GM13977 (cell line): ENCODE measurements around the gene ADAMTSL3.

Experiments
- DNase-seq: peaks from one replicate; pipeline ENCODE4 v3.0.0; 2012; ENCODE audit warnings: low spot score
- CTCF ChIP-seq: IDR thresholded peaks from 2 replicates; pipeline ENCODE4 v1.5.1; 2012; ENCODE audit warnings: mild to moderate bottlenecking, control low read depth; ENCODE audit not compliant: insufficient read depth; ENCODE audit errors: extremely low read depth, missing control alignments
- in situ Hi-C: fragments of 300-500 bp; cut with MboI; formaldehyde crosslinking; loops from one replicate; pipeline ENCODE4 v1.12.0; 2022; ENCODE audit warnings: low sequenced_read_pairs, low pct_unique_long_range_greater_than_20kb, mixed read lengths, inconsistent platforms; ENCODE audit not compliant: unreplicated experiment

The ADAMTSL3 gene

GRCh38 chr15:83873966-83874365, 220.0 kb downstream of the ADAMTSL3 start:
- TF ChIP-seq CTCF, result no peak
- DNase-seq, result no peak
- in situ Hi-C loops, result no loop called here

GRCh38 chr15:83880529-83880928, 226.6 kb downstream of the ADAMTSL3 start:
- in situ Hi-C loops, result no loop called here
- TF ChIP-seq CTCF, result no peak
- DNase-seq, result no peak

- no peak for TF ChIP-seq CTCF
- in situ Hi-C loops, result no loop called here
- DNase-seq, result no peak
These were observed 227.2 kb downstream of the ADAMTSL3 start for GRCh38 chr15:83881156-83881555.

GRCh38 chr15:83886321-83886720, 232.4 kb downstream of the ADAMTSL3 start:
- TF ChIP-seq CTCF, result no peak
- in situ Hi-C loops, result no loop called here
- DNase-seq, result no peak

GRCh38 chr15:83887404-83887803, 233.5 kb downstream of the ADAMTSL3 start:
- no peak for TF ChIP-seq CTCF
- no peak for DNase-seq
- in situ Hi-C loops, result no loop called here

GRCh38 chr15:83887961-83888360, 234.0 kb downstream of the ADAMTSL3 start:
- TF ChIP-seq CTCF, result no peak
- no peak for DNase-seq
- in situ Hi-C loops, result no loop called here

- DNase-seq, result no peak
- no peak for TF ChIP-seq CTCF
- in situ Hi-C loops, result no loop called here
These were observed 236.1 kb downstream of the ADAMTSL3 start for GRCh38 chr15:83889995-83890394.
